Esophagus muscularis mucosa (tissue), 4 donors: ENCODE data around the gene GSTM3. TPM values are rescaled to one million over a fixed set of nuclear protein-coding genes. Genes with fewer than 3 reads are reported as not detected.

Experiments
- DNase-seq: peaks from one replicate; pipeline ENCODE4 v3.0.0-alpha.2; 2017; ENCODE audit errors: extremely low spot score
- H3K27ac ChIP-seq, 4 donors: fragments of 200-600 bp; sonication (generic); replicated peaks in 1 of 4; 1 replicate in 3 of 4; 2 replicates in 1 of 4; pipeline ENCODE4 v1.5.1; 2016 to 2019; ENCODE audit warnings: mild to moderate bottlenecking in 1 of 4
- H3K27me3 ChIP-seq, 4 donors: fragments of 200-600 bp; sonication (generic); one replicate each; pipeline versions ENCODE4 v1.5.1 to v1.6.0; 2016 to 2019
- H3K36me3 ChIP-seq, 4 donors: fragments of 200-600 bp; sonication (generic); one replicate each; pipeline ENCODE4 v1.5.1; 2016 to 2019
- H3K4me1 ChIP-seq, 4 donors: fragments of 200-600 bp; sonication (generic); one replicate each; pipeline ENCODE4 v1.5.1; 2016 to 2019
- H3K4me3 ChIP-seq, 4 donors: fragments of 200-600 bp; sonication (generic); 1 replicate in 2 of 4; 2 replicates in 2 of 4; pipeline ENCODE4 v1.5.1; 2016 to 2019; ENCODE audit warnings: mild to moderate bottlenecking in 4 of 4, moderate library complexity in 1 of 4
- H3K9me3 ChIP-seq, 4 donors: fragments of 200-600 bp; sonication (generic); 1 replicate in 3 of 4; 2 replicates in 1 of 4; pipeline ENCODE4 v1.5.1; 2016 to 2019
- EP300 ChIP-seq: sonication (generic); formaldehyde crosslinking; IDR thresholded peaks from one replicate; pipeline ENCODE4 v1.6.1; 2017; ENCODE audit warnings: antibody characterized with exemption
- POLR2A ChIP-seq: fragments of 450-650 bp; IDR thresholded peaks from one replicate; pipeline ENCODE4 v1.6.1; 2017; ENCODE audit warnings: antibody characterized with exemption, moderate library complexity, mild to moderate bottlenecking, low read depth
- POLR2AphosphoS5 ChIP-seq, 2 donors: sonication (generic); formaldehyde crosslinking; IDR thresholded peaks; one replicate each; pipeline ENCODE4 v1.6.1; 2017; ENCODE audit warnings: antibody characterized with exemption in 2 of 2
- WGBS: methylation state at CpG from one replicate; pipeline ENCODE4 v1.1.5; 2018; 5-methylcytosine and 5-hydroxymethylcytosine counted together
- intact Hi-C: fragments of 100-400 bp; cut with DNase I; formaldehyde crosslinking; loops from one replicate; pipeline ENCODE4 v1.15.1; 2023
- total RNA-seq, 4 donors: library from RNA; depleted of rRNA; stranded (reverse); fragments of >200 nt; gene quantifications; one replicate each; pipeline versions ENCODE4 v1.1.0 to v1.2.1, GENCODE V29; 2016
- TF ChIP-seq, protein P1 (sequence below), 3 experiments: fragments of 200-600 bp in 2 of 3; fragments of 450-650 bp in 1 of 3; sonication (generic) in 2 of 3; IDR thresholded peaks; one replicate each; pipeline ENCODE4 v1.5.1; 2017 to 2019; ENCODE audit warnings: antibody characterized with exemption in 3 of 3, mild to moderate bottlenecking in 2 of 3, moderate library complexity in 1 of 3

The GSTM3 gene
- total RNA-seq, 4 donors from 2014 or later, result 64.6 to 111 (median 76.9) TPM

DNA sequence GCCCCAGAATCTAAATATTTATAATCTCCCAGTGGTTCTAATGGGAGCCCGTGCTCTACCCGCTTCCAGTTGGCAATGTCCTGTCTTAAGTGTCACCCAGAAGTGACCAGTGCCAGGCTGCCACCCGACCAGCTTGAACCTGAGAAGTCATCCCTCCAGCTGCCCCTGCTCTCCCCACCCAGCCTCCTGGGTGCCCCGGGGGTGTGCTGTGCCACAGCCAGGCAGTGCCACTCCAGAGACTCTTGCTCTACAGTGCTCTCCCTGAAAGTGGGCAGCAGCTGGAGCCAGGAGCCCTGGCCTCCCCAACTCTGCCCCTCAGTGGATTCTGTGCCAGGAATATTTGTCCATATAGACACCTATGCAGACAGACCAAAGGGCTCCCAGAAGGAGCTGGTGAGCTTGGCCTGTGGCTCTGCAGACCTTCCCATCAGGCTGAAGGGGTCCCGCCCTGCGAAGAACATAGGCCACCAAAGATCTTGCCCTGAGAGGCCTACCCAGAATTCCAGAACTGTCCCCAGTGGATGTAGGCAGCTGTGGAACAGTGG lies 31.9 kb upstream of the GSTM3 start:
- no peak for DNase-seq
- peaks cover 7 to 21% (median 16%) of the 10 kb centered on the region in 4 donors for H3K4me1 ChIP-seq
- no peak overlapping the region for H3K4me3 ChIP-seq
- TF ChIP-seq POLR2A (no peak), POLR2AphosphoS5 (IDR thresholded peaks at IDR 0.05) (no peak)
- TF ChIP-seq, protein P1, sequence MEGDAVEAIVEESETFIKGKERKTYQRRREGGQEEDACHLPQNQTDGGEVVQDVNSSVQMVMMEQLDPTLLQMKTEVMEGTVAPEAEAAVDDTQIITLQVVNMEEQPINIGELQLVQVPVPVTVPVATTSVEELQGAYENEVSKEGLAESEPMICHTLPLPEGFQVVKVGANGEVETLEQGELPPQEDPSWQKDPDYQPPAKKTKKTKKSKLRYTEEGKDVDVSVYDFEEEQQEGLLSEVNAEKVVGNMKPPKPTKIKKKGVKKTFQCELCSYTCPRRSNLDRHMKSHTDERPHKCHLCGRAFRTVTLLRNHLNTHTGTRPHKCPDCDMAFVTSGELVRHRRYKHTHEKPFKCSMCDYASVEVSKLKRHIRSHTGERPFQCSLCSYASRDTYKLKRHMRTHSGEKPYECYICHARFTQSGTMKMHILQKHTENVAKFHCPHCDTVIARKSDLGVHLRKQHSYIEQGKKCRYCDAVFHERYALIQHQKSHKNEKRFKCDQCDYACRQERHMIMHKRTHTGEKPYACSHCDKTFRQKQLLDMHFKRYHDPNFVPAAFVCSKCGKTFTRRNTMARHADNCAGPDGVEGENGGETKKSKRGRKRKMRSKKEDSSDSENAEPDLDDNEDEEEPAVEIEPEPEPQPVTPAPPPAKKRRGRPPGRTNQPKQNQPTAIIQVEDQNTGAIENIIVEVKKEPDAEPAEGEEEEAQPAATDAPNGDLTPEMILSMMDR (IDR thresholded peaks at IDR 0.05), result no peak
- H3K27me3 ChIP-seq, result no peaks in the 10 kb centered on the region
- no peaks in the 10 kb centered on the region for H3K9me3 ChIP-seq
- no peaks in the 10 kb centered on the region for H3K36me3 ChIP-seq
- 94% methylated on average over 5 of the region's 6 CpGs for WGBS
- no peak overlapping the region for H3K27ac ChIP-seq
- intact Hi-C loops, result loop anchor here (2.0 to 5.0 kb wide), 2 partner anchors 130 to 226 kb away; no protein-coding TSS in a partner anchor

DNA sequence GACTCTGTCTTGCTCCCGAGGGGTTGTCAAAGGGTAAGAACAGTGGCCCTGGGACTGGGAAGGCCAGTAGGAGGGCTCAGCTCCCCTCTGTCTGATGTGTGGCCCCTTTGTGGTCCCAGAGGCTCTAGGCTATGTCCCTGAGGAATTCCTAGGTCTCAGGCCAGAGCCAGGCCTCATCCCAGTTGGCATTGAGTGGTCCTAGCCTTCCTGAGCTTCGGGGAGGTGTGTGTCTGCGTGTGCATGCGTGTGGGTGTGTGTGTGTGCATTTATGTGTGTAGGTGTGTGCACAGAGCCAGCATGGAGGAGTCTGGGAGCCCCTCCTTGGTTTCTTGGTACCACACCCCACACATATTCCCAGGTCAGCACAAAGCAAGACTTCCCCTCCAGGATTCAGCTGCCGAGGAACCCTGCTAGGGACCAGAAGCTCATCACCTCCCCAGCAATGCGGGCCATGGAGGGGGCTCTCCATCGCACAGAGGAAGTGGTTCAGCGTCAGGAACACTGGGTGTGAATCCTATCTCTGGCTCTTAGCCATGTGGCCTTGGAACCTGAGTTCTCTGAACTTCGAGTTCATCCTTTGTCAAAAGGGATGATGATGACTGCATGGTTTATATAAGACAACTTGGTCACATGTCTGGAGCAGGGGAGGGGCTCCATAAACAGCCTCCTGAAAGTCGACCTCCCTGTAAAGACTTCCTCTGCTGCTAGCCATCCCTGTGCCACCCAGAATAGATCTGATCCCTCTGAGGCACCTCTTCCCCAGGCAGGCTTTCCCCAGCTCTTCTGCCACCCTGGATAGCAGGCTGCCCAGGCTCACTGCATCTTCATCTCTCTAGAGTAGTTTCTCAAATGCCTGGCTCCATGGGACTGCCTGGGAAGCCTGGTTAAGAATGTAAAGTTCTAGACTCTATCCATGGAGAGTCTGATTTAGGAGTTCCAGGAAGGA lies 31.1 kb upstream of the GSTM3 start:
- Histone ChIP-seq H3K27ac (no peak overlapping the region), H3K36me3 (no peaks in the 10 kb centered on the region), H3K4me3 (no peak overlapping the region), H3K4me1 (peaks cover 1 to 17% (median 12%) of the 10 kb centered on the region in 4 donors), H3K9me3 (no peaks in the 10 kb centered on the region), H3K27me3 (no peaks in the 10 kb centered on the region)
- no peak for DNase-seq
- TF ChIP-seq EP300 (no peak), POLR2AphosphoS5 (IDR thresholded peaks at IDR 0.05) (no peak)
- 79% methylated on average over 8 of the region's 10 CpGs for WGBS
- intact Hi-C loops, result loop anchor here (2.0 to 5.0 kb wide), 2 partner anchors 130 to 225 kb away; no protein-coding TSS in a partner anchor

DNA sequence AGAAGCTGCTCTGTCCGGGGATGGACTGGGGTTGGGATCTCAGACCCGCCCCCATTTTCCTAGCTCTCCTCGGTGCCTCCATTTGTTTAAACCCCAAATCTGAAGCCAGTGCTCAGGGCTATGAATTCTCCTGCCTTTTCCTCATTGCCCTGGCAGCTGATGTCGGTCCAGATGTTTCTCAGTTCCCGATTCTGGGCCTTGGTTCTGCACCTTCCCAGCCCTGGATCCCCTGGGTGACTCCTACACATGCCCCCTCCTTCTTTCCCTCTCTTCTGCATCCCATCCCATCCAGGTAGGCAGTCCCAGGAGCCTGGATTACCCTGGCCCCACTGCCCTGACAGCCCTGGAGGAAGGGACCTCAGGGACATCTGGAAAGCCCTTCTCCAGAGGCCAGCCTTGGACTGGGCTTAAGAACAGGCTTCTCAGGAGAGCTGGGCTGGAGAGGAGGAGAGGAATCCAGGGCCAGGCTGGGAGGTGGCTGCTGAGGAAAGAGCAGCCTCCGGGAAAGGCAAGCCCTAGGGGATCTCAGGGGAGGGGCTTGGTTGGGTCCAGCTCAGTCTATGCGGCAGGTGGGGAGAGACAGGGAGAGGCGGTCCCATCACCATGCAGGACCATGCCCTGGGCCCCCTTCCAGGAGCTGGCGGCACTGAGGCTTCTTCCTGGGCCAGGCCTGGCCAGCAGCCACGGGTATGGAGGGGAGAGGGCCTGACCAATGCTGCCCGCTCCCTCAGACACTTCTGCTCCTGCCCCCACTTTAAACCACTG lies 29.7 kb upstream of the GSTM3 start:
- Histone ChIP-seq H3K27me3 (no peaks in the 10 kb centered on the region), H3K27ac (no peak overlapping the region), H3K4me3 (no peak overlapping the region), H3K36me3 (no peaks in the 10 kb centered on the region), H3K4me1 (peaks cover 0 to 14% (median 9%) of the 10 kb centered on the region in 4 donors), H3K9me3 (no peaks in the 10 kb centered on the region)
- 82% methylated on average over 8 of the region's 11 CpGs for WGBS
- TF ChIP-seq, protein P1 (IDR thresholded peaks at IDR 0.05), result no peak
- TF ChIP-seq EP300, result no peak
- intact Hi-C loops, result loop anchor here (5.0 kb wide), 1 partner anchor 128 kb away; no protein-coding TSS in a partner anchor
- no peak for DNase-seq

DNA sequence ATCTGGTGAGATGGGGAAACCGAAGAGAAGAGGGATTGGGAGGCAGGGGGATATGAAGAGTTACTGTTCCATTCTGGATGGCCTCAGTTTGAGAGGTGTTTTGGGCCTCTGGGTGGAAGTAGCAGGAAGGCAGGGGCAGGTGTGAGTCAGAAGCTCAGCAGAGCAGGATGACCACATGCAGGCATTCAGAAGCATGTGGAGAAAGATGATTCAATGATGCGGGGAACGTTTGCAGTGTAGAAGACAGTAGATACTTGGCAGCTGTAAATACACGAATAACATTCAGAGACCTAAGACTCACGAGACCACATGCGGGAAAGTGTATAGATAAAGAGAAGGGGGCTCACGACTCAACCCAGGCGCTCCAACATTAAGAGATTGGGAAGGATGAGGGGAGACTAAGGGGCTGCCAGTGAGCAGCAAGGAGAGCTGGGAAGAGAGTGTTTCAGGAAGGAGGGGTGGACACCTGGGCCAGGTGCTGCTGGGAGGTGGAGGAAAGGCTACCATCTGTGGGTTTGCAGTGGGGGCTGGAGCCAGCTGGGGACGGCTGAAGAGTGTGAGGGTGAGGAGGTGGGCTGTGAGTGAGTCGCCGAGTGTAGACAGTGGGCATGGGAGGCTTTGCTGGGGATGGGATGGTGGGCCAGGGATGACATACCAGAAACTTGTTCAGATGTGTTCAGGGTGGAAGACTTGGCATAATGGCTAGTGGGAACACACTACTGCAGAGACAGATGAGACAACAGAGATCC lies 28.7 kb upstream of the GSTM3 start:
- Histone ChIP-seq H3K4me3 (no peak overlapping the region), H3K27me3 (no peaks in the 10 kb centered on the region), H3K27ac (no peak overlapping the region), H3K4me1 (peaks cover 0 to 14% (median 9%) of the 10 kb centered on the region in 4 donors), H3K36me3 (no peaks in the 10 kb centered on the region), H3K9me3 (no peaks in the 10 kb centered on the region)
- WGBS, result 86% methylated on average over 11 of the region's 11 CpGs
- TF ChIP-seq EP300 (no peak), POLR2AphosphoS5 (IDR thresholded peaks at IDR 0.05) (no peak), POLR2A (no peak)
- TF ChIP-seq, protein P1 (IDR thresholded peaks at IDR 0.05), result no peak
- intact Hi-C loops, result loop anchor here (5.0 kb wide), 1 partner anchor 127 kb away; no protein-coding TSS in a partner anchor
- no peak for DNase-seq
